GM19043 (cell line): ENCODE measurements around the gene SLC6A14.

Experiments
- ATAC-seq: cut with Tn5 transposase; IDR thresholded peaks from one replicate; pipeline ENCODE4 v1.9.1; 2021; ENCODE audit warnings: low read depth; ENCODE audit not compliant: unreplicated experiment

SLC6A14 gene

GRCh38 chrX:116436358-116436816 lies at the start of gene SLC6A14:
SLC6A14 (plus strand) TSS chrX:116436606; CDS start chrX:116436710, 104 bp downstream.
- ATAC-seq: no peak

- no peak for ATAC-seq
Measured at GRCh38 chrX:116395752-116396151, 40.7 kb upstream of the SLC6A14 start.

- no peak for ATAC-seq
Measured at GRCh38 chrX:116399681-116400080, 36.7 kb upstream of the SLC6A14 start.

- no peak for ATAC-seq
Measured at GRCh38 chrX:116409219-116409618, 27.2 kb upstream of the SLC6A14 start.

GRCh38 chrX:116413273-116413672 lies 23.1 kb upstream of the SLC6A14 start:
- ATAC-seq: no peak

GRCh38 chrX:116417214-116417613 lies 19.2 kb upstream of the SLC6A14 start:
- ATAC-seq: no peak

GRCh38 chrX:116417968-116418367 lies 18.4 kb upstream of the SLC6A14 start:
- no peak for ATAC-seq

- no peak for ATAC-seq
Measured at GRCh38 chrX:116427978-116428377, 8.4 kb upstream of the SLC6A14 start.

- ATAC-seq: no peak
Measured at GRCh38 chrX:116435597-116435996, 809 bp upstream of the SLC6A14 start.

GRCh38 chrX:116449156-116449555 lies 12.8 kb downstream of the SLC6A14 start:
- no peak for ATAC-seq

GRCh38 chrX:116462822-116463221 lies 26.4 kb downstream of the SLC6A14 start, which contains the start of gene CT83:
CT83 (minus strand) TSS chrX:116462976; CDS start chrX:116462856, 120 bp downstream.
- ATAC-seq: no peak

GRCh38 chrX:116480059-116480458 lies 43.7 kb downstream of the SLC6A14 start:
- no peak for ATAC-seq

GRCh38 chrX:116490104-116490503 lies 53.7 kb downstream of the SLC6A14 start:
- no peak for ATAC-seq

- no peak for ATAC-seq
Measured at GRCh38 chrX:116493271-116493670, 56.9 kb downstream of the SLC6A14 start.

- ATAC-seq: no peak
Measured at GRCh38 chrX:116499780-116500179, 63.4 kb downstream of the SLC6A14 start.
